Bone marrow (tissue), 2 donors: ENCODE measurements around the gene NEMP2.
A peak's percentile ranks its signal among the peaks of the same experiment; 100 is the strongest.
"Not testable (repeated sequence)": the region's sequence is repeated elsewhere in the genome, so short reads cannot be mapped to it uniquely, and the experiment has no call there.

ENCODE experiments used
- DNase-seq, 2 donors: peaks; one replicate each; lab custom pipeline; 2025; lab: John Stamatoyannopoulos, UW

Gene NEMP2

GRCh38 chr2:190526105-190526750 lies 8.3 kb downstream of the NEMP2 start:
- DNase-seq, result peak in 1 of 2 donors; percentile 12

- DNase-seq, result no peak
Observed at GRCh38 chr2:190524928-190525327, 9.6 kb downstream of the NEMP2 start.

GRCh38 chr2:190519975-190520767 lies 14.4 kb downstream of the NEMP2 start:
- DNase-seq, result no peak

- no peak for DNase-seq
Observed at GRCh38 chr2:190517468-190517867, 17.1 kb downstream of the NEMP2 start.

GRCh38 chr2:190515687-190516086 lies 18.8 kb downstream of the NEMP2 start:
- DNase-seq, result no peak

GRCh38 chr2:190514676-190515075 lies 19.8 kb downstream of the NEMP2 start:
- DNase-seq, result no peak

- DNase-seq, result no peak
Observed at GRCh38 chr2:190513877-190514276, 20.6 kb downstream of the NEMP2 start.

GRCh38 chr2:190512539-190513095 lies 21.9 kb downstream of the NEMP2 start:
- no peak for DNase-seq

GRCh38 chr2:190511104-190511503 lies 23.4 kb downstream of the NEMP2 start:
- DNase-seq, result no peak

GRCh38 chr2:190509895-190510294 lies 24.6 kb downstream of the NEMP2 start:
- not testable (repeated sequence) for DNase-seq

- DNase-seq, result no peak
Observed at GRCh38 chr2:190507135-190507534, 27.4 kb downstream of the NEMP2 start.

- DNase-seq, result no peak
Observed at GRCh38 chr2:190506666-190507065, 27.9 kb downstream of the NEMP2 start.

GRCh38 chr2:190505696-190506095 lies 28.8 kb downstream of the NEMP2 start:
- DNase-seq, result no peak

GRCh38 chr2:190504912-190505311 lies 29.6 kb downstream of the NEMP2 start:
- no peak for DNase-seq

- no peak for DNase-seq
Observed at GRCh38 chr2:190503088-190503487, 31.4 kb downstream of the NEMP2 start.

- no peak for DNase-seq
Observed at GRCh38 chr2:190501702-190502407, 32.7 kb downstream of the NEMP2 start.

- no peak for DNase-seq
Observed at GRCh38 chr2:190501231-190501630, 33.3 kb downstream of the NEMP2 start.

- DNase-seq, result no peak
Observed at GRCh38 chr2:190500054-190500502, 34.4 kb downstream of the NEMP2 start.

GRCh38 chr2:190499273-190499672 lies 35.2 kb downstream of the NEMP2 start:
- no peak for DNase-seq

- DNase-seq, result no peak
Observed at GRCh38 chr2:190497428-190497827, 37.1 kb downstream of the NEMP2 start.

- DNase-seq, result not testable (repeated sequence)
Observed at GRCh38 chr2:190494600-190495227, 39.8 kb downstream of the NEMP2 start.

GRCh38 chr2:190493095-190493494 lies 41.4 kb downstream of the NEMP2 start:
- no peak for DNase-seq
